GM23248 (cell line): Measurements from ENCODE around the gene UFD1. TPM values are rescaled to one million over a fixed set of nuclear protein-coding genes. Genes with fewer than 3 reads are reported as not detected.
"Not testable (repeated sequence)": the region's sequence is repeated elsewhere in the genome, so short reads cannot be mapped to it uniquely, and the experiment has no call there.

ENCODE experiments used
- DNase-seq: peaks from one replicate; pipeline ENCODE4 v3.0.0-alpha.2; 2015
- H2AFZ ChIP-seq: fragments of 200-600 bp; sonication (generic); 2 replicates; pipeline ENCODE4 v1.6.1; 2016; ENCODE audit warnings: antibody characterized with exemption
- H3F3A ChIP-seq: fragments of 200-600 bp; sonication (generic); 2 replicates; pipeline ENCODE4 v1.6.1; 2016; ENCODE audit warnings: mild to moderate bottlenecking, antibody characterized with exemption, mixed run types; ENCODE audit not compliant: insufficient read depth
- H3K27ac ChIP-seq: fragments of 200-600 bp; sonication (generic); 2 replicates; pipeline ENCODE4 v1.5.1; 2016; ENCODE audit warnings: mild to moderate bottlenecking
- H3K27me3 ChIP-seq: fragments of 200-600 bp; sonication (generic); replicated peaks from 2 replicates; pipeline ENCODE4 v1.6.1; 2016; ENCODE audit warnings: mild to moderate bottlenecking; ENCODE audit not compliant: insufficient read depth
- H3K36me3 ChIP-seq: fragments of 200-600 bp; sonication (generic); 2 replicates; pipeline ENCODE4 v1.6.1; 2016; ENCODE audit warnings: low read depth, mild to moderate bottlenecking
- H3K4me1 ChIP-seq: fragments of 200-600 bp; sonication (generic); 2 replicates; pipeline ENCODE4 v1.6.1; 2016; ENCODE audit warnings: mild to moderate bottlenecking; ENCODE audit not compliant: insufficient read depth
- H3K4me2 ChIP-seq: fragments of 200-600 bp; sonication (generic); one replicate; pipeline ENCODE4 v1.6.1; 2016; ENCODE audit warnings: mild to moderate bottlenecking; ENCODE audit not compliant: unreplicated experiment
- H3K4me3 ChIP-seq: fragments of 200-600 bp; sonication (generic); 2 replicates; pipeline ENCODE4 v1.5.1; 2016; ENCODE audit warnings: mild to moderate bottlenecking
- H3K79me2 ChIP-seq: fragments of 200-600 bp; sonication (generic); 2 replicates; pipeline ENCODE4 v1.6.1; 2016; ENCODE audit warnings: mild to moderate bottlenecking; ENCODE audit not compliant: insufficient read depth
- H3K9ac ChIP-seq: fragments of 200-600 bp; sonication (generic); 2 replicates; pipeline ENCODE4 v1.6.1; 2016; ENCODE audit warnings: mild to moderate bottlenecking
- H3K9me2 ChIP-seq: fragments of 200-600 bp; sonication (generic); 2 replicates; pipeline ENCODE4 v1.6.1; 2016; ENCODE audit warnings: mixed run types, mild to moderate bottlenecking, moderate library complexity; ENCODE audit not compliant: insufficient read depth
- H3K9me3 ChIP-seq: fragments of 200-600 bp; sonication (generic); one replicate; pipeline ENCODE4 v1.6.1; 2017; ENCODE audit warnings: low read depth
- H4K20me1 ChIP-seq: fragments of 200-600 bp; sonication (generic); 2 replicates; pipeline ENCODE4 v1.6.0; 2016; ENCODE audit not compliant: insufficient read depth
- EZH2 ChIP-seq: fragments of 200-600 bp; sonication (generic); IDR thresholded peaks from 2 replicates; pipeline ENCODE4 v1.6.1; 2018; ENCODE audit warnings: antibody characterized with exemption, mild to moderate bottlenecking; ENCODE audit not compliant: insufficient read depth, poor library complexity, severe bottlenecking
- EZH2phosphoT487 ChIP-seq: fragments of 200-600 bp; sonication (generic); IDR thresholded peaks from 2 replicates; pipeline ENCODE4 v1.6.1; 2018; ENCODE audit warnings: antibody characterized with exemption, moderate library complexity, mild to moderate bottlenecking, low read depth; ENCODE audit not compliant: insufficient read depth
- WGBS, 2 experiments: methylation state at CpG; one replicate each; pipeline ENCODE4 v1.1.6; 2015 to 2017; ENCODE audit warnings: low lambda C conversion rate in 2 of 2, low coverage in 1 of 2; ENCODE audit errors: missing lambda C conversion rate in 2 of 2; 5-methylcytosine and 5-hydroxymethylcytosine counted together
- in situ Hi-C: fragments of 300-500 bp; cut with MboI; formaldehyde crosslinking; loops from 2 replicates; pipeline ENCODE4 v1.15.0; 2020
- polyA plus RNA-seq: library from polyadenylated mRNA; unstranded; fragments of >200 nt; fragmentation: Nextera tagmentation; extraction: Ambion mirVana; gene quantifications from 2 replicates; pipeline ENCODE4 v1.2.1, GENCODE V29; 2016
- total RNA-seq: library from RNA; depleted of rRNA; stranded (reverse); fragments of >200 nt; shearing (Covaris generic); gene quantifications from 2 replicates; pipeline ENCODE4 v1.2.3, GENCODE V29; 2014

UFD1 gene
- total and polyA plus RNA-seq, 2 experiments from 2014 or later: 55.2 to 117 TPM

DNA sequence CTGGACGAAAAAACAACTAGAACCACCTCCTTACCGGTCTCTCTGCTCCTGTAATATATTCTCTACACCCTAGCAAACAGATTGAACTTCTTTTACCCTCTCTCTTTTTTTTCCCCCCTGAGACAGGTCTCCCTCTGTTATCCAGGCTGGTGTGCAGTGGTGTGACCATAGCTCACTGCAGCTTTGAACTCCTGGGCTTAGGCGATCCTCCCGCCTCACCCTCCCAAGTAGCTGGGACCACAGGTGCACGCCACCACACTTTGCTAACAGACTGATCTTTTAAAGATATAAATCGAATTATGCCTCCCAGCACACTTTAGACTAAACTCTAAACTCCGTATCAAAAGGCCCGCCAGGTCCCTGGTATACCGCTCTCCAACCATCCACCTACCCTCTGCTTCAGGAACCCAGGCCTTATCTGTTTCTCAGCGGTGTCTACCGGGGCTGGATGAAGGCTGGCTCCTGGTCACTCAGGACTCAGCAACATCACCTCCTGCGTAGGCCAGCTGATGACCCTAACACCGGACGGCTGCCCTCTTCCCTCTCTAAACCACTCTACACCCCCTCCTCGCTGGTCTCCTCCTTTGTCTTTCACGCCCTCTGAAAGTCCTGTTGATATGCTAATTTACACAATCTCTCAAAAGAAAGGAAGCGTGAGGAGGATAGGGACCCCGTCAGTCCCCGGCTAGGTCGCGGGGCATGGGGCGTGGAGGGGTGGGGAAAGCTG is 32.2 kb downstream of the UFD1 start:
- Histone ChIP-seq H3K27ac (peak overlapping the region; percentile 70), H4K20me1 (no peaks in the 10 kb centered on the region), H3K4me2 (peak overlapping the region; percentile 87), H3K4me1 (peaks cover 3% of the 10 kb centered on the region; the same call in 1 of the 2 replicates), H3K79me2 (peaks cover 51% of the 10 kb centered on the region), H3K27me3 (no peaks in the 10 kb centered on the region), H2AFZ (peak overlapping the region; percentile 88), H3K9me3 (no peaks in the 10 kb centered on the region), H3K9ac (peak overlapping the region; percentile 83), H3K4me3 (peak overlapping the region; percentile 83), H3K9me2 (no peaks in the 10 kb centered on the region), H3K36me3 (0 out of 2 replicates have a peak, but pooled peaks cover 10% of the 10 kb centered on the region), H3F3A (peaks cover 28% of the 10 kb centered on the region; the same call in 1 of the 2 replicates)
- 26 to 27% methylated on average over 22 of the region's 22 CpGs for whole genome bisulfite sequencing, 2 experiments
- in situ Hi-C loops: no loop called here
- DNase-seq: peak; percentile 40
- TF ChIP-seq EZH2phosphoT487 (no peak), EZH2 (no peak)

DNA sequence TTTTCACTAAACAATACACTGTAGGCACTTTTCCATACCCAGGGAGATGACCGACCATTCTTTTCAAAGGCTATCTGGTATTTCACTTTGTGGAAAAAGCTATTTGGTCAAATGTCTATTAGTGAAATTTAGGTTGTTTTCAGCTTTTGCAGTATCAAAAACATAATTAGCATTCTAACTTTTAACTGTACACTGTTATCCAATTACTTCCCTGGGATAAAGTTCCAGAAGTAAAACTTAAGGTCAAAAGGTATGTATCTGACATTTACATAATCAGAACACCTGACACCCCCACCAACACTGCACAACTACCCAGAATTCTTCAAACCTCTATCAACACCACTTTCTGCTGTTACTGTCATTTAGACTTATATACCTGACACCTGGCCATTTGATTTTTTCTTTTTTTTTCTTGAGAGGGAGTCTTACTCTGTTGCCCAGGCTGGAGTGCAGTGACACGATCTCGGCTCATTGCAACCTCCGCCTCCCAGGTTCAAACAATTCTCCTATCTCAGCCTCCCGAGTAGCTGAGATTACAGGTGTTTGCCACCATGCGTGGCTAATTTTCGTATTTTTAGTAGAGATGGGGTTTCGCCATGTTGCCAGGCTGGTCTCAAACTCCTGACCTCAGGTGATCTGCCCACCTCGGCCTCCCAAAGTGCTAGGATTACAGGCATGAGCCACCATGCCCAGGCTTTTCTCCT is 33.6 kb downstream of the UFD1 start:
- H3K27me3 ChIP-seq, H4K20me1 ChIP-seq, H3K9ac ChIP-seq, H3K36me3 ChIP-seq, H3K9me2 ChIP-seq, H3K4me2 ChIP-seq, in situ Hi-C loops, H2AFZ ChIP-seq, H3K4me1 ChIP-seq, H3K9me3 ChIP-seq, H3K27ac ChIP-seq, H3K4me3 ChIP-seq, DNase-seq: not testable (repeated sequence)
- Histone ChIP-seq H3K79me2 (peaks cover 64% of the 10 kb centered on the region), H3F3A (peaks cover 20% of the 10 kb centered on the region; the same call in 1 of the 2 replicates)
- 80 to 82% methylated on average over 9 of the region's 9 CpGs for WGBS, 2 experiments

DNA sequence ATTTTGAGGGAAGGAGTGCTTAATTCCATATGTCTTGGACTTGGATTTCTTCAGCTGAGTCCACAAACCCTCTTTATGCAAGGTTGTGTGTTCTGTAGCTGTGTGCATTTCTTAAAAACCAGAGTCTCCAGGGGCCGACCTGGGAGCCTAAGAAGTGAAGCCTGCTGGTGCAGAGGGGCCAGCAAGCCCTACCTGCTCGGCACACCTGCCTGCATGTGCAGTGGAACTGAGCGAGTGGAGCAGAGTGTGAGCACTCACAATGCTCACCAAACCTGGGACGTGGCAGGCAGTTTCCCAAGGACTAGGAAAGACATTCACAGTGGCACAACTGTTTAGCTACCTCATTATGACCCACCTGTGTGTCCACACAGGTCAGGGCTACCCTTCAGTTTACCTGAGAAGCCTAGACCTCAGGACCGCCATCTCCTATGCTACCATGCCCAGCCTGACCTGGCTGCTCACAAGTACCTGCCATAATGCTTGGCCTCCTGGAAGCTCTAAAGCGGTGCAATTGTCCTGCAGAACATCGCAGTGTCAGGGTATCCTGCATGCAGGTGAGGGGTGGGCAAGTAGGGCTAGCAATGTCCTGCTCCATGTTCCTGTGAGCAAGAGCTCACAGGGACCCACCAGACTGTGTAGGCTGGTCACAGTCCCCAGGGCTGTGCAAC is 35.3 kb downstream of the UFD1 start:
- TF ChIP-seq EZH2 (no peak), EZH2phosphoT487 (no peak)
- Histone ChIP-seq H3K79me2 (peaks cover 76% of the 10 kb centered on the region), H3K27ac (no peak overlapping the region), H3K4me1 (peaks cover 3% of the 10 kb centered on the region; the same call in 1 of the 2 replicates), H3K9me2 (no peaks in the 10 kb centered on the region), H3K4me2 (no peak overlapping the region), H3K36me3 (no peaks in the 10 kb centered on the region), H3F3A (peaks cover 9% of the 10 kb centered on the region; the same call in 1 of the 2 replicates), H3K9me3 (no peaks in the 10 kb centered on the region), H3K27me3 (no peaks in the 10 kb centered on the region), H3K4me3 (no peak overlapping the region), H4K20me1 (no peaks in the 10 kb centered on the region), H3K9ac (no peak overlapping the region), H2AFZ (no peak overlapping the region)
- WGBS, 2 experiments: 71 to 76% methylated on average over 7 of the region's 7 CpGs
- DNase-seq: no peak
- in situ Hi-C loops: no loop called here

DNA sequence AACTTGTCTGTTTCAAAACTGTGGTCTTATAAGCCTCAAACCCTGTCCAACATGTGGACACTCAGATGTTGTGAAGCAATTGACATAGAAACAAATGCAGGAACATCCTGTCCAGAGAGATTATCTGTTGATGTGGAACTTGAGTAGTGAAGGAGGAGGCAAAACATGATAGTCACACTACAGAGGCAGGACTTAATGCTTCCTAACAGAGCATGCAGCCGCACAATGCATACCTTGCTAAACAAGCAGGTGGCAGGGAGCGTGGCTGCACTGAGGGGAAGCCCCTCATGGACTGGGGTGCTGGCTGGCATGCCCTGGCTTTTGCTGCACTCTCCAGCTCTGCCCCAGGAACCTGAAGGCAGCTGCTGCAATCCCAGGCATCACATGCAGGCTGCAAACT is 36.8 kb downstream of the UFD1 start:
- TF ChIP-seq EZH2phosphoT487: no peak
- no peak for TF ChIP-seq EZH2
- no peaks in the 10 kb centered on the region for H3K9me3 ChIP-seq
- no peaks in the 10 kb centered on the region; the same call in 1 of the 2 replicates for H3K4me1 ChIP-seq
- peaks cover 85% of the 10 kb centered on the region for H3K79me2 ChIP-seq
- no peaks in the 10 kb centered on the region for H3K36me3 ChIP-seq
- no peaks in the 10 kb centered on the region for H4K20me1 ChIP-seq
- H3K9me2 ChIP-seq: no peaks in the 10 kb centered on the region
- 97 to 98% methylated on average over 2 of the region's 2 CpGs for WGBS, 2 experiments
- H3K4me2 ChIP-seq: no peak overlapping the region
- H3F3A ChIP-seq: no peaks in the 10 kb centered on the region
- no peaks in the 10 kb centered on the region for H3K27me3 ChIP-seq
- H2AFZ ChIP-seq: no peak overlapping the region
- no peak overlapping the region for H3K27ac ChIP-seq
- no peak overlapping the region for H3K4me3 ChIP-seq
- no peak for DNase-seq
- in situ Hi-C loops: no loop called here
- H3K9ac ChIP-seq: no peak overlapping the region
